ENCODE data around the gene PRKCA.
"Not testable (repeated sequence)": the region's sequence is repeated elsewhere in the genome, so short reads cannot be mapped to it uniquely, and the experiment has no call there.

Gene PRKCA

GRCh38 chr17:66301864-66302741 lies at the start of gene PRKCA:
PRKCA (plus strand) TSS chr17:66302613.
- peak; percentile 85 for DNase-seq (ENCODE audit: low read depth)
- peak within 1 kb of the TSS; percentile 65 for H3K4me3 ChIP-seq (ENCODE audit: low read length)
- TF ChIP-seq CTCF (IDR thresholded peaks at IDR 0.05; ENCODE audit: insufficient read depth, low read depth, low read length, missing control alignments): no peak

GRCh38 chr17:66253458-66253857 lies 49.0 kb upstream of the PRKCA start:
- H3K4me3 ChIP-seq (ENCODE audit: low read length); DNase-seq (ENCODE audit: low read depth): not testable (repeated sequence)

GRCh38 chr17:66255112-66255511 lies 47.3 kb upstream of the PRKCA start:
- peak; percentile 80 for DNase-seq (ENCODE audit: low read depth)
- TF ChIP-seq CTCF (IDR thresholded peaks at IDR 0.05; ENCODE audit: insufficient read depth, low read depth, low read length, missing control alignments): peak; percentile 74
- H3K4me3 ChIP-seq (ENCODE audit: low read length): no peak overlapping the region

GRCh38 chr17:66255527-66255971 lies 46.9 kb upstream of the PRKCA start:
- no peak for TF ChIP-seq CTCF (IDR thresholded peaks at IDR 0.05; ENCODE audit: insufficient read depth, low read depth, low read length, missing control alignments)
- no peak overlapping the region for H3K4me3 ChIP-seq (ENCODE audit: low read length)
- DNase-seq (ENCODE audit: low read depth): no peak

GRCh38 chr17:66260275-66260674 lies 42.1 kb upstream of the PRKCA start:
- no peak for TF ChIP-seq CTCF (IDR thresholded peaks at IDR 0.05; ENCODE audit: insufficient read depth, low read depth, low read length, missing control alignments)
- H3K4me3 ChIP-seq (ENCODE audit: low read length): no peak overlapping the region
- DNase-seq (ENCODE audit: low read depth): no peak

- DNase-seq (ENCODE audit: low read depth): no peak
- H3K4me3 ChIP-seq (ENCODE audit: low read length): no peak overlapping the region
- TF ChIP-seq CTCF (IDR thresholded peaks at IDR 0.05; ENCODE audit: insufficient read depth, low read depth, low read length, missing control alignments): no peak
These were observed 41.7 kb upstream of the PRKCA start for GRCh38 chr17:66260688-66261087.

GRCh38 chr17:66262767-66263166 lies 39.6 kb upstream of the PRKCA start:
- H3K4me3 ChIP-seq (ENCODE audit: low read length): no peak overlapping the region
- no peak for DNase-seq (ENCODE audit: low read depth)
- no peak for TF ChIP-seq CTCF (IDR thresholded peaks at IDR 0.05; ENCODE audit: insufficient read depth, low read depth, low read length, missing control alignments)

All from epithelial cell of esophagus (primary cell).